DOHH2 (cell line): ENCODE measurements around the gene IQGAP3.

ENCODE experiments used
- CTCF ChIP-seq: fragments of 200-600 bp; sonication (generic); IDR thresholded peaks from one replicate; pipeline ENCODE4 v1.5.1; 2014; ENCODE audit warnings: antibody characterized with exemption, mild to moderate bottlenecking, low read depth, low read length; ENCODE audit not compliant: poor library complexity, severe bottlenecking
- EZH2phosphoT487 ChIP-seq: fragments of 200-600 bp; sonication (generic); IDR thresholded peaks from 2 replicates; pipeline ENCODE4 v1.6.1; 2017; ENCODE audit warnings: borderline replicate concordance, mild to moderate bottlenecking, antibody characterized with exemption, low read length, moderate library complexity, mixed read lengths

- TF ChIP-seq EZH2phosphoT487 (no peak), CTCF (no peak)
Observed at GRCh38 chr1:156552518-156552917, 19.8 kb downstream of the IQGAP3 start.
